HG02981 (cell line): ENCODE measurements around the gene MADD.

Experiments
- ATAC-seq: cut with Tn5 transposase; IDR thresholded peaks from one replicate; pipeline ENCODE4 v1.9.1; 2021; ENCODE audit warnings: mild to moderate bottlenecking, moderate library complexity; ENCODE audit not compliant: unreplicated experiment

The MADD gene

GRCh38 chr11:47355283-47356128 is 85.6 kb downstream of the MADD start:
- no peak for ATAC-seq

- ATAC-seq, result no peak
These were observed 86.4 kb downstream of the MADD start for GRCh38 chr11:47356129-47356997.

GRCh38 chr11:47356998-47357329 is 87.0 kb downstream of the MADD start:
- no peak for ATAC-seq

- ATAC-seq, result no peak
These were observed 88.2 kb downstream of the MADD start for GRCh38 chr11:47357985-47358730.

GRCh38 chr11:47358731-47359051 is 88.8 kb downstream of the MADD start:
- no peak for ATAC-seq

GRCh38 chr11:47359162-47359561 is 89.2 kb downstream of the MADD start:
- no peak for ATAC-seq

GRCh38 chr11:47359586-47359985 is 89.7 kb downstream of the MADD start:
- no peak for ATAC-seq

GRCh38 chr11:47360341-47360740 is 90.4 kb downstream of the MADD start:
- ATAC-seq, result no peak

GRCh38 chr11:47361419-47361818 is 91.5 kb downstream of the MADD start:
- no peak for ATAC-seq

- no peak for ATAC-seq
These were observed 96.1 kb downstream of the MADD start for GRCh38 chr11:47366020-47366490.

- no peak for ATAC-seq
These were observed 99.7 kb downstream of the MADD start for GRCh38 chr11:47369676-47370075.

- ATAC-seq, result no peak
These were observed 102.5 kb downstream of the MADD start for GRCh38 chr11:47372422-47372821.

- ATAC-seq, result no peak
These were observed 104.2 kb downstream of the MADD start for GRCh38 chr11:47373876-47374719.

GRCh38 chr11:47374720-47375019 is 104.7 kb downstream of the MADD start:
- no peak for ATAC-seq

GRCh38 chr11:47375020-47375419 is 105.1 kb downstream of the MADD start:
- ATAC-seq, result no peak

GRCh38 chr11:47375546-47376085 is 105.7 kb downstream of the MADD start:
- ATAC-seq, result no peak

- ATAC-seq, result no peak
These were observed 106.2 kb downstream of the MADD start for GRCh38 chr11:47376107-47376524.

GRCh38 chr11:47376525-47377371 is 106.8 kb downstream of the MADD start:
- ATAC-seq, result no peak

- ATAC-seq, result no peak
These were observed 107.7 kb downstream of the MADD start for GRCh38 chr11:47377571-47378009.
